Loucy (cell line): ENCODE data around the gene CHCT1.
"Not testable (repeated sequence)": the region's sequence is repeated elsewhere in the genome, so short reads cannot be mapped to it uniquely, and the experiment has no call there.

Experiments
- H2AFZ ChIP-seq: fragments of 200-600 bp; sonication (generic); 2 replicates; pipeline ENCODE4 v1.6.0; 2016; ENCODE audit warnings: antibody characterized with exemption, mild to moderate bottlenecking, low read length, moderate library complexity
- H3F3A ChIP-seq: fragments of 200-600 bp; 2 replicates; pipeline ENCODE4 v1.6.0; 2016; ENCODE audit warnings: antibody characterized with exemption, low read depth, mild to moderate bottlenecking
- H3K27me3 ChIP-seq: fragments of 200-600 bp; sonication (generic); 2 replicates; pipeline ENCODE4 v1.6.1; 2014; ENCODE audit warnings: low read length, mild to moderate bottlenecking; ENCODE audit not compliant: insufficient read depth, poor library complexity, severe bottlenecking
- H3K36me3 ChIP-seq: fragments of 200-600 bp; sonication (generic); 2 replicates; pipeline ENCODE4 v1.6.1; 2016; ENCODE audit warnings: low read length; ENCODE audit not compliant: insufficient read depth
- H3K4me1 ChIP-seq: fragments of 200-600 bp; sonication (generic); 2 replicates; pipeline ENCODE4 v1.5.1; 2014; ENCODE audit warnings: low read length, mild to moderate bottlenecking; ENCODE audit not compliant: insufficient read depth, poor library complexity, severe bottlenecking
- H3K4me2 ChIP-seq: fragments of 200-600 bp; sonication (generic); 2 replicates; pipeline ENCODE4 v1.6.0; 2014; ENCODE audit warnings: antibody characterized with exemption, low read length, low read depth, mild to moderate bottlenecking; ENCODE audit not compliant: poor library complexity, severe bottlenecking
- H3K4me3 ChIP-seq: fragments of 200-600 bp; sonication (generic); 2 replicates; pipeline ENCODE4 v1.5.1; 2014; ENCODE audit warnings: low read length, mild to moderate bottlenecking, mixed read lengths; ENCODE audit not compliant: poor library complexity, severe bottlenecking
- H3K79me2 ChIP-seq: fragments of 200-600 bp; sonication (generic); 2 replicates; pipeline ENCODE4 v1.6.1; 2014; ENCODE audit warnings: low read length; ENCODE audit not compliant: insufficient read depth
- H3K9ac ChIP-seq: fragments of 200-600 bp; sonication (generic); 2 replicates; pipeline ENCODE4 v1.6.0; 2014; ENCODE audit warnings: mild to moderate bottlenecking, low read depth, low read length, moderate library complexity; ENCODE audit not compliant: poor library complexity, severe bottlenecking
- H3K9me2 ChIP-seq: fragments of 200-600 bp; sonication (generic); replicated peaks from 2 replicates; pipeline ENCODE4 v1.6.1; 2016; ENCODE audit warnings: low read depth, low read length, mixed read lengths
- H3K9me3 ChIP-seq: fragments of 200-600 bp; sonication (generic); 2 replicates; pipeline ENCODE4 v1.6.1; 2014; ENCODE audit warnings: mild to moderate bottlenecking, antibody characterized with exemption, low read length, low read depth; ENCODE audit not compliant: insufficient read depth
- H4K20me1 ChIP-seq: fragments of 200-600 bp; sonication (generic); 2 replicates; pipeline ENCODE4 v1.6.0; 2014; ENCODE audit warnings: antibody characterized with exemption, low read length, mild to moderate bottlenecking; ENCODE audit not compliant: insufficient read depth, poor library complexity, severe bottlenecking
- EZH2phosphoT487 ChIP-seq: fragments of 200-600 bp; IDR thresholded peaks from 2 replicates; pipeline ENCODE4 v1.6.1; 2018; ENCODE audit warnings: antibody characterized with exemption, mild to moderate bottlenecking, moderate library complexity, borderline replicate concordance
- TF ChIP-seq, protein P1 (sequence below): fragments of 200-600 bp; sonication (generic); conservative IDR thresholded peaks from 2 replicates; pipeline ENCODE4 v1.5.1; 2014; ENCODE audit warnings: mild to moderate bottlenecking, antibody characterized with exemption, low read length

Gene CHCT1

DNA sequence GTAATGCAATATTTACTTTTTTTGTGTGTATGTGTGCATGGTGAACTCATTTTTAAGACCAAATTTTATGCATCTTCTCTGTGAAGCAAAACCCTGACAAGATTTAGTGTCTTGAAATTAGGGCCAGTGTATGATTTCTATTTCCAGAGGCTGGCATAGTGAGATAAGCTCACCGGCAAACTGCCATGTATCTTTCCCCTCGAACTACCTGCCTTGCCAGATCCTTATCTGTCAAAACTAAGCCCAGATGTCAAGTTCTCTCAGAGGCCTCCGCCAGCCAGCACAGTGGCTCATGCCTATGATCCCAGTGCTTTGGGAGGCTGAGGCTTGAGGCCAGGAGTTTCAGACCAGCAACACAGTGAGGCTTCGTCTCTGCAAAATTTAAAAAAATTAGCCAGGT lies 40.3 kb upstream of the CHCT1 start:
- H3F3A ChIP-seq: peaks cover 8% of the 10 kb centered on the region; the same call in 1 of the 2 replicates
- peaks cover 15% of the 10 kb centered on the region for H4K20me1 ChIP-seq
- no peaks in the 10 kb centered on the region for H3K27me3 ChIP-seq
- peaks cover under 1% of the 10 kb centered on the region; the same call in 1 of the 2 replicates for H3K36me3 ChIP-seq
- TF ChIP-seq, protein P1, sequence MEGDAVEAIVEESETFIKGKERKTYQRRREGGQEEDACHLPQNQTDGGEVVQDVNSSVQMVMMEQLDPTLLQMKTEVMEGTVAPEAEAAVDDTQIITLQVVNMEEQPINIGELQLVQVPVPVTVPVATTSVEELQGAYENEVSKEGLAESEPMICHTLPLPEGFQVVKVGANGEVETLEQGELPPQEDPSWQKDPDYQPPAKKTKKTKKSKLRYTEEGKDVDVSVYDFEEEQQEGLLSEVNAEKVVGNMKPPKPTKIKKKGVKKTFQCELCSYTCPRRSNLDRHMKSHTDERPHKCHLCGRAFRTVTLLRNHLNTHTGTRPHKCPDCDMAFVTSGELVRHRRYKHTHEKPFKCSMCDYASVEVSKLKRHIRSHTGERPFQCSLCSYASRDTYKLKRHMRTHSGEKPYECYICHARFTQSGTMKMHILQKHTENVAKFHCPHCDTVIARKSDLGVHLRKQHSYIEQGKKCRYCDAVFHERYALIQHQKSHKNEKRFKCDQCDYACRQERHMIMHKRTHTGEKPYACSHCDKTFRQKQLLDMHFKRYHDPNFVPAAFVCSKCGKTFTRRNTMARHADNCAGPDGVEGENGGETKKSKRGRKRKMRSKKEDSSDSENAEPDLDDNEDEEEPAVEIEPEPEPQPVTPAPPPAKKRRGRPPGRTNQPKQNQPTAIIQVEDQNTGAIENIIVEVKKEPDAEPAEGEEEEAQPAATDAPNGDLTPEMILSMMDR: no peak
- no peak for TF ChIP-seq EZH2phosphoT487
- no peak overlapping the region for H3K4me3 ChIP-seq
- H3K9ac ChIP-seq: no peak overlapping the region
- H2AFZ ChIP-seq: no peak overlapping the region
- peaks cover 81% of the 10 kb centered on the region for H3K79me2 ChIP-seq
- H3K4me1 ChIP-seq: peaks cover 43% of the 10 kb centered on the region
- no peaks in the 10 kb centered on the region for H3K9me3 ChIP-seq
- peak overlapping the region; percentile 38 for H3K4me2 ChIP-seq
- H3K9me2 ChIP-seq: no peaks in the 10 kb centered on the region

DNA sequence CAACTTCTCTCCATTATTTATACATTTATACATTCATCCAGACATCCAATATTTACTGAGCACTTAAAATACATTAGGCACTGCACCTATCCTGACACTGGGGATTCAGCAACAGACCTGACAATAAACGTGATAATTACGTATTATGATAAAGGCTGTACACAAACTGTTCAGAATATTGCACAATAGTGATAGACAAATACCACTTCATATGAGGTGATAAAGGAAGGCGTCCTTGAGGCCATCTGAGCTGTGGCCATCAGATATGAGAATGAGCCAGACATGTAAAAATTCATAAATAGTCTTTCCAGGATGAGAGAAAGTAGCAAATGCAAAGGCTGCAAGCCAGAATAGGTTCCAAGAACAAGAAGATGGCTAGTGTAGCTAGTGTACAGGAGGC lies 38.9 kb upstream of the CHCT1 start:
- no peak overlapping the region for H2AFZ ChIP-seq
- H3K79me2 ChIP-seq: peaks cover 82% of the 10 kb centered on the region
- H3K9ac ChIP-seq: peak overlapping the region; percentile 37
- no peaks in the 10 kb centered on the region for H3K9me2 ChIP-seq
- peaks cover 8% of the 10 kb centered on the region; the same call in 1 of the 2 replicates for H3F3A ChIP-seq
- H3K4me2 ChIP-seq: peak overlapping the region; percentile 59
- peak overlapping the region; percentile 38 for H3K4me3 ChIP-seq
- peaks cover 25% of the 10 kb centered on the region for H4K20me1 ChIP-seq
- no peaks in the 10 kb centered on the region for H3K36me3 ChIP-seq
- peaks cover 57% of the 10 kb centered on the region for H3K4me1 ChIP-seq
- no peaks in the 10 kb centered on the region for H3K27me3 ChIP-seq
- TF ChIP-seq, protein P1: no peak
- TF ChIP-seq EZH2phosphoT487: no peak
- H3K9me3 ChIP-seq: no peaks in the 10 kb centered on the region

- not testable (repeated sequence) for H3K9me2 ChIP-seq, H3K27me3 ChIP-seq, H3K9ac ChIP-seq, H3F3A ChIP-seq, H3K36me3 ChIP-seq, H3K4me3 ChIP-seq, H2AFZ ChIP-seq, H3K9me3 ChIP-seq
- peaks cover 87% of the 10 kb centered on the region for H3K79me2 ChIP-seq
- H4K20me1 ChIP-seq: peaks cover 37% of the 10 kb centered on the region
- peak overlapping the region; percentile 59 for H3K4me2 ChIP-seq
- peaks cover 62% of the 10 kb centered on the region for H3K4me1 ChIP-seq
These were observed 37.4 kb upstream of the CHCT1 start for GRCh38 chr17:60384921-60385320.
